G401 (cell line): Measurements from ENCODE around the gene P2RX7. TPM values are rescaled to one million over a fixed set of nuclear protein-coding genes. Genes with fewer than 3 reads are reported as not detected.

Source experiments
- DNase-seq: peaks from one replicate; pipeline ENCODE4 v3.0.0-alpha.2; 2015; ENCODE audit warnings: low spot score
- in situ Hi-C: cut with HindIII; loops from 2 replicates; pipeline ENCODE4 v1.10.0; 2016; ENCODE audit warnings: low sequenced_read_pairs, mixed read lengths
- total RNA-seq: library from RNA; depleted of rRNA; stranded (reverse); fragments of >200 nt; shearing (Covaris generic); gene quantifications from 2 replicates; pipeline ENCODE4 v1.2.3, GENCODE V29; 2014; rRNA removed

P2RX7 gene
- total RNA-seq, result not detected in 2 replicates

DNA sequence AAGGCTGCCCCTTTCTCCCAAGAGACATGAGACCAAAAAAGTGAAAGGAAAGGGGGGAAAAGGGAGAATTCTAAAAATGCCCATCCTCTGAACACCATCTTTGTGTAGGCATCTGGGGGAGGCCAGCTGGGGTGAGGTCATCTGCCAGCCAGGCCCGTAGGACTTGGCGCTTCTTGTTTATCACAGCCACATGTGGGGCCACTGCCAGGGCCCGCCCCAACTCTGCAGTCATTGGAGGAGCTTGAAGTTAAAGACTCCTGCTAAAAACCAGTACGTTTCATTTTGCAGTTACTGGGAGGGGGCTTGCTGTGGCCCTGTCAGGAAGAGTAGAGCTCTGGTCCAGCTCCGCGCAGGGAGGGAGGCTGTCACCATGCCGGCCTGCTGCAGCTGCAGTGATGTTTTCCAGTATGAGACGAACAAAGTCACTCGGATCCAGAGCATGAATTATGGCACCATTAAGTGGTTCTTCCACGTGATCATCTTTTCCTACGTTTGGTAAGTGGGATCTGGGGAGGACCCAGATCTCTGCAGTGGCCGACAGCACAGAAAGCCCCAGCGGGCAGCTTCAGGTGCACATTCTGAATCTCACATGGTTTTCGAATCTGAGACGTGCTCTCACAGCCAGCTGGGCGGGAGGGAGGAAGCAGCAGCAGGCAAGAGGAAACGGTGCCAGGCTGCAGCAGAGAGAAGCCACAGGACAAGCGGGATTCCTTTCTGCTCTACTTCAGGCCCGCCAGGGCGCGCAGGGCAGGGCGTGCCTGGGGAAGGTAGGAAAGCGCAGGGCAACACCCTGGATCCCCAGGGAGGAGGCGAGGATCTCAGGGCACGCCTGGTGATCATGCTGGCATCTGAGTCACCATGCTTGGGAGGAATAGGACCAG, at the start of gene P2RX7:
P2RX7 (plus strand) TSS at position 276 of the 881 bp plus-strand sequence; CDS start at position 371, 95 bp downstream.
- in situ Hi-C loops, result no loop called here
- peak; percentile 92 for DNase-seq

DNA sequence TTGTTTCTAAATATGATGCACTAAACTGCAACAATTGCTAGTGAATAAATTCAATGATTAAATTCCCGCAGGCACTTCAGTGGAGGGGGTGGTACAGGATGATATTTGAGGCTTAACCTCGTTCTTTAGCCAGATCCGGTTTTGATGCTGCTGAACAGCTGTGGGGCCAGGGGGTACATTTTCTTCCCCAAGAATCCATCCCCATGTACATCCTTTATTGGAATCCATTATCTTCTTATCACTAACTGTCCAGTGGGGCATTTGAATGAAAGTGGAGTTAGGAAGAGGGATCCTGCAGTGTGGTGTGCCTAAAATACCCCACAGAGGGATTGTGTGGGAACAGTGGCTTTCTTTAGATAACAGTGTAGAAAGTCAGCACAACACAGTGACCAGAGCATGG, 48.4 kb upstream of the P2RX7 start:
- in situ Hi-C loops, result no loop called here
- DNase-seq, result no peak

DNA sequence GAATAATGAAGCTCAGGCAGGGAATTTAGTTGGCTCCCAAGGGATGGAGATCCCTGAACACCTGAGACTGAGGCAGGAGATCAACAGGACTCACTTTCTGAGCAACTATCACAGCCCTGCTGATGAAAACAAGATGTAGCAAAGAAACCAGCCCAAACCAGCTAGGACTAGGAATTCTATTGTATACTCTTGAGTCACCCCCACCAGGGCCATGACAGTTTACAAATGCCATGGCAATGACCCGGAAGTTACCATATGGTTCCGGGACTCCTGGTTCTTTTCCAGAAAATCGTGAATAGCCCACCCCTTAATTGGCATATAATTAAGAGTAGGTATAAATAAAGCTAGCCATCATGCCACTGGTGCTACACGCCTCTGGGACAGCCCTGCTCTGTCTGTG, 47.6 kb upstream of the P2RX7 start:
- DNase-seq, result no peak
- in situ Hi-C loops, result no loop called here

DNA sequence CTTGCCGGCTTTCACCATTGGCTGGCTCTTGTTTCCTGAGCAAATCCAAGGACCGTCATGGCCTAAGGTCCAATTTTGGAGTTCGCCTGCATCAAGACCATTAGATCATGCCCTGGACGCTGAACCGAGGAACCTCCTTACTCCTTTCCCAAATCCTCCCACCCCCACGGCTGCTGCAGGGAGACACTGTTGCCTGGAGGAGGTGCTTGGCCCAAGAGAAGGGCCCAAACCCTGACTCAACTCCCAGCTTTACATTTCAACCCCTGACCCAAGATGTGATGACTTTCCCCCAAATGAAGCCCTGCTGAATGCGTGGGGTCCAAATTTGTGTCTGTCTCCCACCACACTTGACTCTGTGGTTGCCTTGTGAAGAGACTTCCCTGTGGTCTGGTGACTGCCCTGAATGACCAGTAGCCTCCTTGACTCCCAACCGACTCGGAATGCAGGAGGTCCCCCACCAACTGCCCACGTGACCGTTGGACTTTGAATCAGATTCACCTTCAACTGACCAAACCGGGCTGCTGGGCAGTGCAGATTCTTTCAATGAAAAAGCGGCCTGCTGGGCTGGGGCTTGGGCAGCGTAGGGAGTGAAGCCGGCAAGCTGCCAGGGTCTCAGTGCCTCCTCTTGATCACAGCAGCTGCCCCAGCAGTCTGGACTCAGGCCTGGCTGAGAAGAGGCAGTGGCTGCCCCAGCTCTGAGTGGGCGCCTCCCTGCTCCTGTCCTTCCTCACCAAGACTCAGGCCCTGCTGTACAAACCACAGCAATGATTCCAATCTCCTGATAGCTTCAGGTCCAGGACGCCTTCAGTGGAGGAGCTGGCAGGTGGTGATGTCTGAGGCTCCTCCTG, 46.9 kb upstream of the P2RX7 start:
- in situ Hi-C loops, result no loop called here
- DNase-seq, result no peak

DNA sequence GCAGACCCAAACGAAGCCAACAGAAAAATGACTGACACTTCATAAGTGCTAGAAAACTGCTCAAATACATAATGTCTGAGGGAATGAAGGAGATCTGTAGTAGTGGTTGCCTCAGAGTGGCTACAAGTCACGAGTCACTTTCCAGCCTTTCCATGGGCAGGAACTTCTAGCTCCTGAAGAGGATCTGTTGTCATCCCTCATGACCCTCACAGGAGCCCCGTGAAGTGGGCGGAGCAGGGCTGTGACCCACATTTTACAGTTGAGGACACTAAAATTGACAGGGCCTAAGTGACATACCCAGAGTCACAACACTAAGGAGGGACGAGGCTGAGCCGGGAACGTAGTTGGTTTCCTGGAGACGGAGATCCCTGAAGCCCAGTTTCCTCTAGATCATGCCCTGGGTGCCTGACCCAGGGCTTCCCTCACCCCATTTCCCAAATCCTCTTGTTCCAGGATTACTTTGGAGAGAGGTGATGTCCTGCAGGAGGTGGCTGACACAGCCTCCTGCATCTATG, 45.8 kb upstream of the P2RX7 start:
- in situ Hi-C loops, result no loop called here
- DNase-seq, result no peak

DNA sequence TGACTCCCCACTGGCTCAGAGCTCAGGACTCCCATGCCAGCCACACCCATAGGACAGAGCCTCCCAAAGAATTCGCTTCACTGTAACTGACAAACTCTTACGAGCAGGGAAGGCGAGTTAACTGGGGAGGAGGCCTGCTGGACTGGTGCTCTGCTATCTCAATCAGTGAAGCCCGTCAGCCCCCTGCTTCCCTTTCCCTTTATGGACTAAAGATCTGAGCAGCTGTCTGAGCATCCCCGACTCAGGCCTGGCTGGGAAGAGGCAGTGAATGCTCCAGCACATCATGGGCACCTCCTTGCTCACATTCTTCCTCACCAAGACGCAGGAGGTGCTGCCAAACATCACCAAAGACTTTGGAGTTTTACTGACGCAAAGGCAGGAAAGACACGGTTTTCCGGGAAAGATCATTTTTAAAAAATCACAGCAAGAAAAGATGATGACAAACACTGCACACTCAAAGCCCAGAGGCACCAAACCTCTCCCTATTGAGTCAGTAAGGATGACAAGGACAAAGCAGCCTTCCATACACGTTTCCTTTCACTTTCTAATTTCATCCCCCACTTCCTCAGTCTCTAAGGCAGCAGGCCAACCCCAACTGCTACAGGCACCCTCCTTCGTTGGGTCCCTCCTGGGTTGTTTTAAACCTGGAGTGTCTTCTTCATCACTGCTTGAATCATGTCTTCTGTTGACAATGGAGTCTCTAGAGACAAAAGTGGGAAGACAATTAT, 45.0 kb upstream of the P2RX7 start:
- DNase-seq, result no peak
- in situ Hi-C loops, result no loop called here

DNA sequence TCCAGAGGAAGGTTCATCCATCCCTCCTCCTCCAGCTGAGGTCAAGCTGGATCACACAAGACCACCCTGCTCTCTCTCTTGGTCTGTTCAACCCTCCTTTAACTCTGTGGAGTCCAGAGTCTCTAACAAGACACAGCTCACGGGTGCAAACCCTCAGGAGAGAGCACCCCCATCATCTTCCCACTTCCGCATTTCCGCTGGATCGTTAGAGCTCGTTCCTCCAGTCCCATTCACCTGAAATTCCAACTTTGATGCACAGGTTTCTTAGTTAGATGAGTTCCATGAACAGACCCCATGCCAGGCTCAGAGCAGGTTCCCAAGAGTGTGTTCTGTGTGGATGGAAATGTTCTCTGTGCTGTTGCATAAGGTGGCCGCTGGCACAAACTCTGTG, 44.5 kb upstream of the P2RX7 start:
- in situ Hi-C loops, result no loop called here
- DNase-seq, result no peak

DNA sequence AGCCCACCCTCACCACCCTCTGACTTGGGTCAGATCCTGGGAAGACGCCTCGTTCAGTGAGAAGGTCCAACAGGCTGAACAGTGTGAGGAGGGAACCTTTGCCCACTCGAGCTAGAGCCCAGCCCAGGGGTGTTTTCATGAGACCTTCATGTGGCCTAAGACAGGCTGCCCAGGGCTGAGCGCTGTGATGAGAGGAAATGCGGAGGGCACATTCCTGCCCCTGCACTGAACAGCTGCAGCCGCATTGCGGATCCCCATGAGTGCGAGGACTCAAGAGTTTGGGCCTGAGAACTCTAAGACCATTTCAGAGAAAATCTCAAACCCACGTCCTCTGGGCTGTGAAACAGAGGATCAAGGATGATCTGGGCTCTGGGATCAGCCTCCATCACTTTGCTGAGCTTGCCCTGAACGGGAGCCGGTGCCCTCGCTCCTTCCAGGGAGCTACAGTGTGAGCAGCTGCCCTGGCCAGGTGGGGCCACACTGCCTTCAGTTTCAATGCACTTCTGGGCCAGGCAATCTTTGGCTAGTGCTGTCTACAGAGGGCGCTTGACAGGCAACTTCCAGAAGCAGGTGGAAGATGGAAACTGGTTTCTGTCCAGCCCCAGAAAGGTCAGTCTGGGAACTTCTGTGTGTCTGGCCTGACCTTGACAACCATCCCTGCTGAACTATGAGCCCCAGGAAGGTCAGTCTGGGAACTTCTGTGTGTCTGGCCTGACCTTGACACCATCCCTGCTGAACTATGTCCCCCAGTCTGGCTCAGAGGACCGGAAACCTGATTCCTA, 43.5 kb upstream of the P2RX7 start:
- no peak for DNase-seq
- in situ Hi-C loops, result no loop called here

DNA sequence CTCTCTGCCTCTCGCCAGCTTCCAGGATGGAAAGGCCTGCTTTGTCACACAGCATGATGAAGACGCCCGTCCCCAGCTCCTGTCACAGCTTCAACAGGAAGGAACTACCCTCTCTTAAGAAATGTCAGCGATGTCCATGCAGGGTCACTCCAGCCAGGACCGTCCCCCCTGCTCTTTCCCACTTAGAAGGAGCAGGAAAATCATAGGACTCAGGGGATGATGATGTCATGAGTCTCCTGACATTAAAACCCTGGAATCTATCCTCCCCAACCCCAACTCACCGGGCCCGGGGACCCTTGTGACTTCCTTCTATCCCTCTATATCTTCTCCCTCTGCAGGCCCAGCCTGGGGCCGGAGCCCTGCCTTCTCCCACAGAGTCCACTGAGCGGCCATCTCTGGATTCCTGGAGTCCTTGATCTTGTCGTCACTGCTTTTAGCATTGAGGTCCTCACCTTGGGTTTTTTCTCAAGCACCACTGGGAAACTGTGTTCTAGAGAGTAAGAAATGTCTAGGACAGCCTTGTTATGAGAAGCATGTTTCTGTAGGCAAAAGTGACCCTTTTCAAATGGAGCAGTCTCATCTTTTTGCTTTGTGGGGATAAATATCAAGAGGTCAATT, 42.8 kb upstream of the P2RX7 start:
- in situ Hi-C loops, result no loop called here
- DNase-seq, result no peak

DNA sequence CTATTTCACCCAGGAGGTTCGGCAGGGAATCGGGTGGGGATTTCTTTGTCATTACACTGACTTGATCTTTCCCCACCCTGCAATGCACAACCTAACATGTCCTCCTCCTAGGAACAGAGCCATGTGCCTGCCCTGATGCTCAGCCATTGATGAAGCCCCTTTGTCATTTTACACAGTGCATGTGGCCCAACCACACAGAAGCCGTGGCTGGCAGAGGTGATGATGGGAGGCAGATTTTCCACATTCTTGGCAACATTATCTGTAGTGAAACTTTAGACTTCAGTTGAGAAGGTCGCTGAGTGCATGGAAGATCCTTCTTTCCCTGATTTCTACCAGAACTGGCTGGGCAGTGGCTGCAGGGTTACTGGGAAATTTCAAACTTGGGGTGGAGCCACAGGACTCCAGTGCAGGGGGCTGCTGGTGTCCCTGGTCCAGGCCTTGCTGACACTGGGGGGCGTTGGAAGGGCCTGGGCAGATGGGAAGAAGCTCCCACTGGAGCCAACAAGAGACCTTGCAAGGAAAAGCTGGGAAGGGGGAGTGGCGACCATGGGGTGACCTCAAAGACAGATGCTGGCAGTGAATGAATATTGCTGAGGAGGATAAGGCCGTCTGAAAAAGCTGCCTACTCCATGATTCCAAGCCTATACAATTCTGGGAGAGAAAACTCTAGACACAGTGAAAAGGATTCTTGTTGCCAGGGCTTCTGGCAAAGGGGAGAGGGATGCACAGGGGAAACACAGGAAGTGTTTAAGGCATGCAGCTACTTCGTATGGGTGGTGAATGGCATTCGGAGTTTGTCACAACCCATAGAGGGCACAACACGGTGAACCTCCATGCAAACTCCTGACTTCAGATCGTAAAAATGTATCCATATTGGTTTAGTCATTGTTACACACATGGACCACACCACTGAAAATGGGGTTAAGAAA, 41.8 kb upstream of the P2RX7 start:
- DNase-seq, result no peak
- in situ Hi-C loops, result no loop called here

DNA sequence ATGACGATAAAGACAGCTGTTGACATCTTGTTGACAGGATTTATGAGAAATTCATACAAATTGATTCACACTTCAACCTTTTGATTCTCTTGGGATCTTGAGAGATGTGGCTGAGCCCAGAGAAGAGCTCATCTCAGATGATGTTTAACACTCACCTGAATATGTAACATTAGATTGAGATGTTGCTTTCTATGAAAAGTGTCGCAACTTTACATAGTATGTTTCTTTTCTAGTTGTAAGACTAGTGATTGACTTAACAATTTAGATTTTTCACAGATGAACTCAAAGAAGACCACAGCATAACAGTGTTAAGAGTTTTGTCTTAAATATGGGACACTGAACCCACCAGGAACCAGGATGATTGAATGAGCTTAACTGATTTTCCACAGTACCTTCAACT, 40.6 kb upstream of the P2RX7 start:
- no peak for DNase-seq
- in situ Hi-C loops, result no loop called here

DNA sequence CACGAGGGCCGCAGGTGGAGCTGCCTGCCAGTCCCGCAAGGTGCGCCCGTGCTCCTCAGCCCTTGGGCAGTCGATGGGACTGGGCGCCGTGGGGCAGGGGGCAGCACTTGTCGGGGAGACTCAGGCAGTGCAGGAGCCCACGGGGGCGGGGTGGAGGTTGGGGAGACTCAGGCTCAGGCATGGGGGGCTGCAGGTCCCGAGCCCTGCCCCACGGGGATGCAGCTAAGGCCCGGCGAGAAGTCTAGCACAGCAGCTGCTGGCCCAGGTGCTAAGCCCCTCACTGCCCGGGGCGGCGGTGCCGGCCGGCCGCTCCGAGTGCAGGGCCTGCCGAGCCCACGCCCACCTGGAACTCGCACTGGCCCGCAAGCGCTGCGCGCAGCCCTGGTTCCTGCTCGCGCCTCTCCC, 39.2 kb upstream of the P2RX7 start:
- in situ Hi-C loops, result no loop called here
- no peak for DNase-seq

DNA sequence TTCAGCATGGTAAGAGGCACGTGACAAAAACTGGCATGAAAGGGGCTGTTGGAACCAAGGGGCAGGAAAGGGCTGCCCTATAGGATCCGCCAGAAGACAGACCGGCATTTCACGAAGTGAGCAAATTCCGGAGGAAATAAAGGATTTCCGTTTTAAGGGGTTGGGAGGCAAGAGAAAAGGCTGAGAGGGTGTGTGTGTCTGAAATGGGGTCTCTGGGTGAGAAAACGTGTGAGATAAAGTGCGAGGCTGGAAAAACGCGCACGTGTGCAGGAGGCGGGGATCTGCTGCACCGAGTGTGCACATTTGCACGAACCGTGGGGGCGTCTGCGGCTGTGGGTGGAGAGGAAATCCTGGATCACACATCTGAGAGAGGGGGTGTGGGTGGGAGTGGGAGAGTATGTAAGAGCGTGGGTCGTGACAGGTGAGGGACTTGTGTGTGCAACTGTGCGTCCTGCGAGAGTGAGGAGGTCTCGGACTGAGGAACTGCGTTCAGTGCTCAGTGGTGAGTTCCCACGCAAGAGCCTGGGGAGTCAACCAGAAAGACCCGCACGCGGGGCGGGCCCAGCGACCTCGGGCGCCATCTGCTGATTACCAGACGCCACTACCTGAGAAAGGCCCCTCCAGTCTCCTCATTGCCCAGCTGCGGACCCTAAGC, 37.0 kb upstream of the P2RX7 start:
- peak; percentile 71 for DNase-seq
- in situ Hi-C loops, result no loop called here

DNA sequence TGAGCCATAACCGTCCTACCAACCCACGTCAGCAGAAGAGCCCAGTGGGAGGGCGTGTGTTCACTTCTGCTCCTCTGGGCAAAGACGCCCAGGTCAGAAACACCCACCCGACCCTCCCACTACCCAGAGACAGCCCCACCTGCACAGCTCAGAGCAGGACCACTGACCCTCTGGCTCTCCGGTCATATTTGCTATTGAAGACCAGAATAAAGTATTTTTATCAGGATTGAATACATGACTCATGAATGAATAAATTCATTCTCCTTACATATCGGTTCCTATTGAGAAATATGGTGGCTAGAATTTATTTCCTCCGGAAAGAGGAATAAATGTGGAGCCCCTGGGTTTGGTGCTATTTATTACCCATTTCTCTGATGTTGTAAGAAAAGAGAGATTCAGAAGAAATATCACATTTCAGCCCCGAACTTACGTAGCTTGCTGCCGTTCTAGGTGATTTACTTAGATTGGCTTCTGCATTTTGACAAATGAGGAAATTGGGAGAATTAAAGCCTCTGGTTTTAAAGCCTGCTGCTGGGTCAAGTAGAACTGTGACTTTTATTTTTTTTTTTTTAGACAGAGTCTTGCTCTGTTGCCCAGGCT, 36.4 kb upstream of the P2RX7 start:
- in situ Hi-C loops, result no loop called here
- no peak for DNase-seq

DNA sequence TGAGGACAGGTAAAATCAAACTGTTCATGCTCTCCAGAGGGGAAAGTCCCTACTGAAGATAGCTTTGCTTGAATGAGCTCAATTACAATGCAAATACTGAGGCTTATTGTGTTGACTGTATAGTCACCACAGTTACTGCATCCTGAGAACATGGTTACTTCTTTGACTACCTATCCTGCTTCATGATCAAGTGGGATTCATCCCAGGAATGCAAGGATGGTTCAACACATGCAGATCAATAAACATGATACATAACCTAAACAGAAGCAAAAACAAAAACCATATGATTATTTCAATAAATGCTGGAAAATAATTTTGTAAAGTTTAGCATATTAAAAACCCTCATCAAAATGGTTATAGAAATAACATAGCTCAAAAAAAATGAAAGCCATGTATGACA, 32.9 kb upstream of the P2RX7 start:
- no peak for DNase-seq
- in situ Hi-C loops, result no loop called here

DNA sequence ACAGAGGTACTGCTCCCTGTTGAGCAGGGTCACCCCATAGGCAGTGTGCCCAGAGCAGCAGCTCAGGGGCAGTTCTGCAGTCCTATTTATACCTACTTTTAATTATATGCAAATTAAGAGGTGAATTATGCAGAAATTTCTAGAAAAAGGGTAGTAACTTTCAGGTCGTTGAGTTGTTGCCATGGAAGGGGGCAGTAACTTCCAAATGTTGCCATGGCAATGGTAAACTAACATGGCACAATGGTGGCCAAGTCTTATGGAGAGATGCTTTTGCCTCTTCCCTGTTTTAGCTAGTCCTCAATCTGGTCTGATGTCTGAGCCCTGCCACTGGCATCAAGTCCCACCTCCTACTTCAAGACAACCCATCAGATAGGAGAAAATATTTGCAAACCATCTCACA, 30.4 kb upstream of the P2RX7 start:
- DNase-seq, result no peak
- in situ Hi-C loops, result no loop called here

DNA sequence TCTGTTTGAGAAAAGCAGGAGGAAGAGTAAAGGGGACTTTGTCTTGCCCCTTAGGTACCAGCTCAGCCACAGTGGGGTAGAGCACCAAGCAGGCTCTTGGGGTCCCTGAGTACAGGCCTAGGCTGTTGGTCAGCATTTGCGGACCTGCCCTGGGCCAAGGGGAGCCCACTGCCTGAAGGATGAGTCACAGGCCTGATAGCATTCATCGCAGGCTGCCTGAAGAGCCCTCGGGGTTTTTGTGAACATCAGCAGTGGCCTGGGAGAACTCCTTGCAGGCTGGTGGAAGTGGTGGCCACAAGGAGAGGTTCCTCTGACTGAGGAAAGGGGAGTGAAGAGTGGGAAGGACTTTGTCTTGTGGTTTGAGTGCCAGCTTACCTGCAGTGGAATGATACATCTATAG, 25.0 kb upstream of the P2RX7 start:
- in situ Hi-C loops, result no loop called here
- no peak for DNase-seq
